A549 (cell line): ENCODE results near the gene SMTN. TPM values are rescaled to one million over a fixed set of nuclear protein-coding genes. Genes with fewer than 3 reads are reported as not detected.
A peak's percentile ranks its signal among the peaks of the same experiment; 100 is the strongest.

Experiments used
- ATAC-seq, 2 experiments: fragments of 200-7000 bp in 1 of 2; fragments of >200 bp in 1 of 2; cut with Nextera tagmentation in 1 of 2; cut with Tn5 transposase in 1 of 2; 3 replicates each; pipeline versions ENCODE4 v1.8.0 to v1.9.1; 2018 to 2020; ENCODE audit warnings: mild to moderate bottlenecking in 1 of 2, moderate library complexity in 1 of 2
- CTCF ChIA-PET: fragments of 300-600 bp; sonication (Branson Sonifier 250); formaldehyde crosslinking; extraction: SDS; loops from one replicate; lab custom pipeline; 2021; ENCODE audit warnings: antibody characterized with exemption, inconsistent platforms; lab: Yijun Ruan, JAX
- POLR2A ChIA-PET: fragments of 350-600 bp; formaldehyde crosslinking; extraction: SDS; loops from one replicate; lab custom pipeline; 2021; ENCODE audit warnings: antibody characterized with exemption, inconsistent platforms; lab: Yijun Ruan, JAX
- DNase-seq, 2 experiments: peaks; one replicate each; pipeline versions ENCODE4 v3.0.0 to v3.0.0-alpha.2; 2011 to 2016; ENCODE audit warnings: low read depth in 1 of 2, low spot score in 1 of 2
- FAIRE-seq: peaks from 2 replicates; lab custom pipeline; 2011; peaks lifted over from hg19 to GRCh38; lab: Jason Lieb, UNC
- H3K27ac ChIP-seq, 2 experiments: fragments of >200 bp; sonication (Bioruptor Twin); formaldehyde crosslinking; 3 replicates each; pipeline ENCODE4 v1.5.1; 2016 to 2017
- H3K4me1 ChIP-seq: fragments of >200 bp; sonication (Bioruptor Twin); formaldehyde crosslinking; 3 replicates; pipeline ENCODE4 v1.6.1; 2016
- H3K4me2 ChIP-seq: fragments of >200 bp; sonication (Bioruptor Twin); formaldehyde crosslinking; 3 replicates; pipeline ENCODE4 v1.6.1; 2016
- H3K4me3 ChIP-seq: fragments of >200 bp; sonication (Bioruptor Twin); formaldehyde crosslinking; 3 replicates; pipeline ENCODE4 v1.5.1; 2016
- H3K9me3 ChIP-seq: fragments of >200 bp; sonication (Bioruptor Twin); formaldehyde crosslinking; 3 replicates; pipeline ENCODE4 v1.6.1; 2016
- CBX2 ChIP-seq: fragments of 200-600 bp; sonication (generic); IDR thresholded peaks from 2 replicates; pipeline ENCODE4 v1.6.1; 2016; ENCODE audit warnings: low read depth, mild to moderate bottlenecking, borderline replicate concordance
- CBX8 ChIP-seq: fragments of 200-600 bp; sonication (generic); IDR thresholded peaks from 2 replicates; pipeline ENCODE4 v1.6.1; 2016
- CEBPB ChIP-seq, 2 experiments: fragments of >200 bp in 1 of 2; sonication (Bioruptor Twin) in 1 of 2; formaldehyde crosslinking in 1 of 2; IDR thresholded peaks; 2 replicates each; pipeline ENCODE4 v1.6.1; 2012 to 2016
- CHD2 ChIP-seq: fragments of 150-350 bp; IDR thresholded peaks from 2 replicates; pipeline ENCODE4 v1.6.1; 2014; ENCODE audit warnings: low read length; ENCODE audit not compliant: partially characterized antibody
- EHF ChIP-seq: fragments of 250-450 bp; sonication (Bioruptor Pico); IDR thresholded peaks from 2 replicates; pipeline ENCODE4 v1.5.0; 2020; ENCODE audit warnings: mild to moderate bottlenecking
- ESRRA ChIP-seq: fragments of 150-350 bp; IDR thresholded peaks from 2 replicates; pipeline ENCODE4 v1.6.1; 2014; ENCODE audit warnings: mild to moderate bottlenecking, low read length, borderline replicate concordance
- FOSB ChIP-seq: fragments of 250-450 bp; sonication (Bioruptor Pico); IDR thresholded peaks from 2 replicates; pipeline ENCODE4 v1.5.0; 2020; ENCODE audit warnings: mild to moderate bottlenecking, moderate library complexity
- FOSL2 ChIP-seq, 2 experiments: fragments of 450-650 bp in 1 of 2; fragments of >200 bp in 1 of 2; sonication (Bioruptor Twin) in 1 of 2; formaldehyde crosslinking; IDR thresholded peaks; 2 replicates each; pipeline versions ENCODE4 v1.5.0 to v1.6.1; 2016 to 2020; ENCODE audit warnings: mild to moderate bottlenecking in 1 of 2, moderate library complexity in 1 of 2
- FOXS1 ChIP-seq: fragments of 250-450 bp; sonication (Bioruptor Pico); IDR thresholded peaks from 2 replicates; pipeline ENCODE4 v1.5.0; 2020; ENCODE audit warnings: mild to moderate bottlenecking, moderate library complexity
- HDAC2 ChIP-seq: fragments of 200-600 bp; sonication (generic); IDR thresholded peaks from 2 replicates; pipeline ENCODE4 v1.6.1; 2016
- HOXA7 ChIP-seq: fragments of 250-450 bp; sonication (Bioruptor Pico); IDR thresholded peaks from 2 replicates; pipeline ENCODE4 v1.5.0; 2020; ENCODE audit warnings: mild to moderate bottlenecking, moderate library complexity
- JUN ChIP-seq, 2 experiments: fragments of >200 bp; sonication (Bioruptor Twin); formaldehyde crosslinking; IDR thresholded peaks; 2 replicates in 1 of 2; 3 replicates in 1 of 2; pipeline ENCODE4 v1.6.1; 2016 to 2017
- KDM1A ChIP-seq: fragments of 200-600 bp; sonication (generic); IDR thresholded peaks from 2 replicates; pipeline ENCODE4 v1.6.1; 2016; ENCODE audit warnings: low read depth, mild to moderate bottlenecking
- MAFK ChIP-seq: fragments of 450-650 bp; IDR thresholded peaks from 2 replicates; pipeline ENCODE4 v1.6.1; 2014; ENCODE audit not compliant: partially characterized antibody
- MYC ChIP-seq: IDR thresholded peaks from 2 replicates; pipeline ENCODE4 v1.6.1; 2012; ENCODE audit warnings: mild to moderate bottlenecking, inconsistent platforms, low read length, improper control_type of control experiment, borderline replicate concordance
- POLR2AphosphoS2 ChIP-seq: conservative IDR thresholded peaks from 2 replicates; pipeline ENCODE4 v1.6.1; 2012; ENCODE audit warnings: low read length, improper control_type of control experiment, inconsistent platforms
- RARB ChIP-seq: fragments of 250-450 bp; sonication (Bioruptor Pico); IDR thresholded peaks from 2 replicates; pipeline ENCODE4 v1.8.0; 2021; ENCODE audit warnings: mild to moderate bottlenecking, moderate library complexity
- RNF2 ChIP-seq: fragments of 200-600 bp; sonication (generic); IDR thresholded peaks from 2 replicates; pipeline ENCODE4 v1.6.1; 2016; ENCODE audit warnings: low read depth, mild to moderate bottlenecking, antibody characterized with exemption, moderate library complexity, borderline replicate concordance
- SMC3 ChIP-seq: fragments of >200 bp; sonication (Bioruptor Twin); formaldehyde crosslinking; IDR thresholded peaks from 3 replicates; pipeline ENCODE4 v1.6.1; 2018; ENCODE audit warnings: inconsistent platforms
- ZFP36 ChIP-seq: fragments of 450-650 bp; IDR thresholded peaks from 2 replicates; pipeline ENCODE4 v1.6.1; 2014; ENCODE audit warnings: borderline replicate concordance; ENCODE audit not compliant: partially characterized antibody
- ZNF302 ChIP-seq: fragments of 250-450 bp; sonication (Bioruptor Pico); IDR thresholded peaks from 2 replicates; pipeline ENCODE4 v1.9.0; 2021; ENCODE audit warnings: inconsistent platforms, mild to moderate bottlenecking, moderate library complexity
- WGBS: methylation state at CpG from one replicate; pipeline ENCODE4 v1.1.6; 2017; ENCODE audit errors: missing lambda C conversion rate; 5-methylcytosine and 5-hydroxymethylcytosine counted together
- polyA plus RNA-seq, 4 experiments: library from polyadenylated mRNA; depleted of rRNA in 3 of 4; stranded (reverse); fragments of >200 nt; fragmentation: RNase III in 1 of 4; extraction: RNeasy Plus Mini Kit Qiagen cat#74134 plus additional on column Dnase treatment in 1 of 4; gene quantifications; 2 replicates in 3 of 4; 3 replicates in 1 of 4; pipeline ENCODE4 v1.2.3, GENCODE V29; 2011 to 2017
- TF ChIP-seq, protein P1 (sequence below): fragments of 450-650 bp; IDR thresholded peaks from 2 replicates; pipeline ENCODE4 v1.6.1; 2014; ENCODE audit warnings: antibody characterized with exemption
- TF ChIP-seq, protein P2 (sequence below): fragments of >200 bp; sonication (Bioruptor Twin); formaldehyde crosslinking; IDR thresholded peaks from 3 replicates; pipeline ENCODE4 v1.6.1; 2016
- TF ChIP-seq, protein P3 (sequence below): fragments of 250-450 bp; sonication (Bioruptor Pico); IDR thresholded peaks from 2 replicates; pipeline ENCODE4 v1.5.0; 2021; ENCODE audit warnings: mild to moderate bottlenecking, moderate library complexity, borderline replicate concordance
- TF ChIP-seq, protein P4 (sequence below): fragments of >200 bp; sonication (Bioruptor Twin); formaldehyde crosslinking; IDR thresholded peaks from 2 replicates; pipeline ENCODE4 v1.6.1; 2016
- TF ChIP-seq, protein P5 (sequence below): IDR thresholded peaks from 2 replicates; pipeline ENCODE4 v1.6.1; 2012

Gene SMTN
- polyA plus RNA-seq, 2 of the 4 experiments (the other 2 are of a cell fraction) = 12.7 to 33.1 TPM

DNA sequence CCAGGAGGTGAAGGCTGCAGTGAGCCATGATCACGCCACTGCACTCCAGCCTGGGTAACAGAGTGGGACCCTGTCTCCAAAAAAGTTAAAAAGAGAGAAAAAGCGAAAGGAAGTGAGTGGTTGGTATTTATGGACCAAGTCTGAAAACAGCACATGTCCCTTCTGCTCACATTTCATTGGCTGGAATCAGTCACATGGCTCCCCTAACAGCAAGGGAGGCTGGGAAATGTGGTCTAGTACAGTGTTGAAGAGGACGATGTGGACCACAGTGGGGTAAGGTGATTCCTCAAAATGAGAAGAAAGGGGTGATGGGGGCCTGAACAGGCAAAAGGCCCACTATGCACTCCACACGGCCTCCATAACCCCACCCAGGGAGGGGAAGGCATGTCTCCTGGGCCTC, 32.5 kb upstream of the SMTN start:
- no peak overlapping the region for H3K4me2 ChIP-seq
- H3K9me3 ChIP-seq = no peaks in the 10 kb centered on the region
- no peak overlapping the region for H3K4me3 ChIP-seq
- WGBS = 90% methylated on average over 4 of the region's 4 CpGs
- H3K27ac ChIP-seq = no peak overlapping the region
- ChIA-PET POLR2A (no interaction called here), CTCF (no interaction called here)
- no peak for TF ChIP-seq ZNF302 (CRISPR knock-in tag)
- TF ChIP-seq, protein P1, sequence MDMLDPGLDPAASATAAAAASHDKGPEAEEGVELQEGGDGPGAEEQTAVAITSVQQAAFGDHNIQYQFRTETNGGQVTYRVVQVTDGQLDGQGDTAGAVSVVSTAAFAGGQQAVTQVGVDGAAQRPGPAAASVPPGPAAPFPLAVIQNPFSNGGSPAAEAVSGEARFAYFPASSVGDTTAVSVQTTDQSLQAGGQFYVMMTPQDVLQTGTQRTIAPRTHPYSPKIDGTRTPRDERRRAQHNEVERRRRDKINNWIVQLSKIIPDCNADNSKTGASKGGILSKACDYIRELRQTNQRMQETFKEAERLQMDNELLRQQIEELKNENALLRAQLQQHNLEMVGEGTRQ = peak; percentile 59; the same call in 1 of the 2 replicates
- no peak for ATAC-seq
- peaks cover 17% of the 10 kb centered on the region; the same call in 1 of the 3 replicates for H3K4me1 ChIP-seq
- no peak for FAIRE-seq
- DNase-seq = no peak

DNA sequence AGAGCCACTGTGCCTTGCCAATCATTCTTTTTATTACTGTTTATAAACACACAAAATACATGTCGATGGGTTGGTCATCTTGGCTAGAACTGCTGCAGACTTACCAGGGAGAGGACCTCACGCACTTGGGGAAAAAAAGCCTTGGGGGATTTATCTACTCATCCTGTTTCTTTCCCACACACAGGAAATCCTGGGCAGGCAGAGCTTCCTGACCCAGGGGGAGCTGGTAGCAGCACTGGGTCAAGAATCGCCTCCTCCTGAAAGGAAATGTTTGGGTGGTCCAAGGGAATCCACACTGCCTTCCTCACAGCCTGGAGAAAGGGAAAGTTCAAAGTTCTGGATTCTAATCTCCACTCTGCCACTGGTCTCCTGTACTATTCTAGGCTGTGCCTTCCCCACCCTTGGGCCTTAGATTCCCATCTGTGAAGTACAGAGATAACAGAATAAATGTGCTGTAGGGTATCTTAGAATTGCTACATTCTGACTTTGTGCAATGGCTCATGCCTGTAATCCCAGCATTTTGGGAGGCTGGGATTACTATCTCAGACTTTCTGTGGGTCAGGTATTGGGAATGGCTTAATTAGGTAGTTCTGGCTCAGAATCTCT, 31.2 kb upstream of the SMTN start:
- WGBS = 74% methylated on average over 3 of the region's 3 CpGs
- no peaks in the 10 kb centered on the region for H3K9me3 ChIP-seq
- ATAC-seq (no peak), DNase-seq (no peak), FAIRE-seq (no peak)
- CTCF ChIA-PET = no interaction called here
- no peak overlapping the region for H3K4me3 ChIP-seq
- H3K4me2 ChIP-seq = no peak overlapping the region
- H3K4me1 ChIP-seq = peaks cover 25% of the 10 kb centered on the region
- no peak for TF ChIP-seq FOSL2 (IDR thresholded peaks at IDR 0.05)
- TF ChIP-seq FOSL2 (CRISPR knock-in tag; IDR thresholded peaks at IDR 0.05) = no peak
- no peak for TF ChIP-seq KDM1A
- TF ChIP-seq CBX8 = no peak
- TF ChIP-seq EHF (CRISPR knock-in tag) = no peak
- no peak for TF ChIP-seq MAFK
- TF ChIP-seq MYC = no peak
- TF ChIP-seq, protein P2, sequence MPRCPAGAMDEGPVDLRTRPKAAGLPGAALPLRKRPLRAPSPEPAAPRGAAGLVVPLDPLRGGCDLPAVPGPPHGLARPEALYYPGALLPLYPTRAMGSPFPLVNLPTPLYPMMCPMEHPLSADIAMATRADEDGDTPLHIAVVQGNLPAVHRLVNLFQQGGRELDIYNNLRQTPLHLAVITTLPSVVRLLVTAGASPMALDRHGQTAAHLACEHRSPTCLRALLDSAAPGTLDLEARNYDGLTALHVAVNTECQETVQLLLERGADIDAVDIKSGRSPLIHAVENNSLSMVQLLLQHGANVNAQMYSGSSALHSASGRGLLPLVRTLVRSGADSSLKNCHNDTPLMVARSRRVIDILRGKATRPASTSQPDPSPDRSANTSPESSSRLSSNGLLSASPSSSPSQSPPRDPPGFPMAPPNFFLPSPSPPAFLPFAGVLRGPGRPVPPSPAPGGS = no peak
- no peak for TF ChIP-seq ZNF302 (CRISPR knock-in tag)
- TF ChIP-seq HOXA7 (CRISPR knock-in tag) = no peak
- TF ChIP-seq, protein P3, sequence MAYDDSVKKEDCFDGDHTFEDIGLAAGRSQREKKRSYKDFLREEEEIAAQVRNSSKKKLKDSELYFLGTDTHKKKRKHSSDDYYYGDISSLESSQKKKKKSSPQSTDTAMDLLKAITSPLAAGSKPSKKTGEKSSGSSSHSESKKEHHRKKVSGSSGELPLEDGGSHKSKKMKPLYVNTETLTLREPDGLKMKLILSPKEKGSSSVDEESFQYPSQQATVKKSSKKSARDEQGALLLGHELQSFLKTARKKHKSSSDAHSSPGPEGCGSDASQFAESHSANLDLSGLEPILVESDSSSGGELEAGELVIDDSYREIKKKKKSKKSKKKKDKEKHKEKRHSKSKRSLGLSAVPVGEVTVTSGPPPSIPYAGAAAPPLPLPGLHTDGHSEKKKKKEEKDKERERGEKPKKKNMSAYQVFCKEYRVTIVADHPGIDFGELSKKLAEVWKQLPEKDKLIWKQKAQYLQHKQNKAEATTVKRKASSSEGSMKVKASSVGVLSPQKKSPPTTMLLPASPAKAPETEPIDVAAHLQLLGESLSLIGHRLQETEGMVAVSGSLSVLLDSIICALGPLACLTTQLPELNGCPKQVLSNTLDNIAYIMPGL (CRISPR knock-in tag) = no peak
- no peak for TF ChIP-seq RNF2
- TF ChIP-seq POLR2AphosphoS2 = no peak
- TF ChIP-seq FOXS1 (CRISPR knock-in tag) = no peak
- TF ChIP-seq ZFP36 = no peak
- no peak for TF ChIP-seq FOSB
- TF ChIP-seq JUN (IDR thresholded peaks at IDR 0.05) = no peak
- POLR2A ChIA-PET = no interaction called here
- peak overlapping the region in 1 of 2 experiments; percentile 36; a peak in 1 of 6 replicates for H3K27ac ChIP-seq

DNA sequence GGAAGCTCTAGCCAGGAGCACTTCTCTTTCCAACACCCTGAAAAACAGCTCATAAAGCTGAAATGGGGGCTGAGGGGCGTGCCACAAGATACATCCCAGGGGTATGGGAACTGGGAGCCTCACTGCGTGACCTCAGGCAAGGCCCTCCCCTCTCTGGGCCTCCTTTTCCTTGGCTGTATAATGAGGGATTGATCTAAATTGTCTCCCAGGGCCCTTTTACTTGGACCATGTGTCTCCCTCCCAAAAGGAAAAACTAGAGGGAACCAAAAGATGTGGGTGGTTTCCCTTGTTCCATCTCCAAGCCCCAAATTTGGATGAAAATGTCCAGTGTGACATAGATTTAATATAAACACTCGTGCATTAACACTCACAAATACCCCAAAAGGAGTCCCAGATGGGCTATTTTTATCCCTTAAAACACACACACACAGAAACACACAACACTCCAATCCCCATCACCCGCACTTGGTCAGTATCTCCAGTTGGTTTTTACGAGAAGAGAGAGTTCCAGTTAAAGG, 25.9 kb upstream of the SMTN start:
- ChIA-PET POLR2A (interaction anchor here (1.1 to 1.8 kb wide), 5 partner anchors 9 to 87 kb away, joined by 3 to 11 read pairs (median 5); partner anchors contain the start of genes MORC2, SMTN and TUG1), CTCF (interaction anchor here (1.1 to 5.6 kb wide), 5 partner anchors 8 to 177 kb away, joined by 3 to 34 read pairs (median 4); no protein-coding TSS in a partner anchor)
- TF ChIP-seq, protein P4, sequence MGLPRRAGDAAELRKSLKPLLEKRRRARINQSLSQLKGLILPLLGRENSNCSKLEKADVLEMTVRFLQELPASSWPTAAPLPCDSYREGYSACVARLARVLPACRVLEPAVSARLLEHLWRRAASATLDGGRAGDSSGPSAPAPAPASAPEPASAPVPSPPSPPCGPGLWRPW = no peak
- no peak for TF ChIP-seq ESRRA
- TF ChIP-seq HDAC2 = no peak
- no peak for TF ChIP-seq ZNF302 (CRISPR knock-in tag)
- TF ChIP-seq RARB (CRISPR knock-in tag) = no peak
- no peak for TF ChIP-seq CBX2
- no peak for TF ChIP-seq FOXS1 (CRISPR knock-in tag)
- no peak for TF ChIP-seq FOSB
- TF ChIP-seq CBX8 = no peak
- no peak for TF ChIP-seq CHD2
- no peak for TF ChIP-seq CEBPB (IDR thresholded peaks at IDR 0.05)
- TF ChIP-seq, protein P5, sequence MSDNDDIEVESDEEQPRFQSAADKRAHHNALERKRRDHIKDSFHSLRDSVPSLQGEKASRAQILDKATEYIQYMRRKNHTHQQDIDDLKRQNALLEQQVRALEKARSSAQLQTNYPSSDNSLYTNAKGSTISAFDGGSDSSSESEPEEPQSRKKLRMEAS = no peak
- no peak for TF ChIP-seq EHF (CRISPR knock-in tag)
- no peak for TF ChIP-seq RNF2
- TF ChIP-seq, protein P3 (CRISPR knock-in tag) = no peak
- TF ChIP-seq SMC3 = no peak
- Histone ChIP-seq H3K27ac (peak overlapping the region; percentile 93 to 94), H3K9me3 (no peaks in the 10 kb centered on the region), H3K4me3 (no peak overlapping the region), H3K4me1 (peaks cover 47% of the 10 kb centered on the region), H3K4me2 (peak overlapping the region; percentile 70)
- peak in 1 of 2 experiments; percentile 21 for DNase-seq
- WGBS = 0% methylated on average over 3 of the region's 5 CpGs
- ATAC-seq = peak; percentile 30 to 46; a peak in 4 of 6 replicates
- FAIRE-seq = no peak
